Type B pancreatic cell (in vitro differentiated cells): ENCODE data around the gene ESRRB. TPM values are rescaled to one million over a fixed set of nuclear protein-coding genes. Genes with fewer than 3 reads are reported as not detected.

Source experiments
- DNase-seq: peaks from one replicate; pipeline ENCODE4 v3.0.0; 2021; ENCODE audit warnings: mixed read lengths; ENCODE audit not compliant: unreplicated experiment; ENCODE audit errors: extremely low spot score
- H3K27ac Mint-ChIP-seq: 2 replicates; pipeline ENCODE4 v1.8.0; 2021; ENCODE audit warnings: mild to moderate bottlenecking, mixed read lengths
- H3K27me3 Mint-ChIP-seq: 2 replicates; pipeline ENCODE4 v1.8.0; 2021; ENCODE audit warnings: mixed read lengths
- H3K36me3 Mint-ChIP-seq: 2 replicates; pipeline ENCODE4 v1.8.0; 2021; ENCODE audit warnings: mixed read lengths
- H3K4me1 Mint-ChIP-seq: one replicate; pipeline ENCODE4 v1.8.0; 2021; ENCODE audit warnings: mixed read lengths; ENCODE audit not compliant: unreplicated experiment
- H3K4me3 Mint-ChIP-seq: 2 replicates; pipeline ENCODE4 v1.8.0; 2021; ENCODE audit warnings: mild to moderate bottlenecking, mixed read lengths
- H3K9me3 Mint-ChIP-seq: 2 replicates; pipeline ENCODE4 v1.8.0; 2021; ENCODE audit warnings: mixed read lengths
- total RNA-seq: library from RNA; stranded (reverse); gene quantifications from 2 replicates; pipeline ENCODE4 v1.2.1, GENCODE V29; 2021; ENCODE audit warnings: low replicate concordance
- TF ChIP-seq, protein P1 (sequence below): fragments of 200-600 bp; sonication (generic); conservative IDR thresholded peaks from 2 replicates; pipeline ENCODE4 v1.5.0; 2021; ENCODE audit warnings: antibody characterized with exemption, mild to moderate bottlenecking

ESRRB gene
- total RNA-seq, 1 donor from 2014 or later, result 0.94 TPM

DNA sequence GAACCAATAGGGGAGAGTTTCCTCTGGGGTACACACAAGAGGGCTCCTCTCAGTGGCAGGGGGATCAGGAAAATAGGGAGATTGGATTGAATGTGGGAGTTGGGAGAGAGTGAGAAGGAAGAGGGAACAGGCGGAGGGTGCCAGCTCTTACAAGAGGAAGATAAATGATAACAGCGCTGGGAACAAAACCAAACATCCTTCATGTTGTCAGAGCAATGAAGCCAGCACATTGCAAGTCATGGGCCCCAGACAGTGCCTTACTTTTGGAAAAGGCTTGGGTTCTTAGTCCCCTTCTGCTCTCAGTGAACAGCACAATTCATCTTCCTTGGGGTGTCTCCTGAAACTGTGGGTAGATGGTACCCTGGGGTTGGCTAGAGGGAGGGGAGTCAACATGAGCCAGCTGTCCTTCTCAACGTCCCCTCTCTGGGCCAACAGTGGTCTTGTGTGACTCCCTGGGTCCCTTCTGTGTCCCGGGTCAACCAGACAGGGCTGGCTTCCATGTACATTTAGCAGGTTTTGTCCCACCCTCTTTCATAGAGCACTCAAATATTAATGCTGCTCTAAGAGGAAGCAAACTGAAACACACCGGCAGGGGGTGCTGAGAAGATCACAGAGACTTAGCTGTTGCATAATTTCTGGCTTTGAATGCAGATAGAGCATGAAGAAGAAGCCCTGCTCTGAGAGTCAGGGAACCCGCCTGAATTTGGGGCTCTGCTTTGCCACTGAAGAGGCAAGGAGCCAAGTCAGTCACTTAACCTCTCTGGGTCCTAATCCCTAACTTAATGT is 138.5 kb downstream of the ESRRB start:
- peaks cover 50% of the 10 kb centered on the region for H3K27me3 Mint-ChIP-seq
- DNase-seq, result no peak
- peak overlapping the region; percentile 15 for H3K27ac Mint-ChIP-seq
- peaks cover 5% of the 10 kb centered on the region for H3K9me3 Mint-ChIP-seq
- TF ChIP-seq, protein P1, sequence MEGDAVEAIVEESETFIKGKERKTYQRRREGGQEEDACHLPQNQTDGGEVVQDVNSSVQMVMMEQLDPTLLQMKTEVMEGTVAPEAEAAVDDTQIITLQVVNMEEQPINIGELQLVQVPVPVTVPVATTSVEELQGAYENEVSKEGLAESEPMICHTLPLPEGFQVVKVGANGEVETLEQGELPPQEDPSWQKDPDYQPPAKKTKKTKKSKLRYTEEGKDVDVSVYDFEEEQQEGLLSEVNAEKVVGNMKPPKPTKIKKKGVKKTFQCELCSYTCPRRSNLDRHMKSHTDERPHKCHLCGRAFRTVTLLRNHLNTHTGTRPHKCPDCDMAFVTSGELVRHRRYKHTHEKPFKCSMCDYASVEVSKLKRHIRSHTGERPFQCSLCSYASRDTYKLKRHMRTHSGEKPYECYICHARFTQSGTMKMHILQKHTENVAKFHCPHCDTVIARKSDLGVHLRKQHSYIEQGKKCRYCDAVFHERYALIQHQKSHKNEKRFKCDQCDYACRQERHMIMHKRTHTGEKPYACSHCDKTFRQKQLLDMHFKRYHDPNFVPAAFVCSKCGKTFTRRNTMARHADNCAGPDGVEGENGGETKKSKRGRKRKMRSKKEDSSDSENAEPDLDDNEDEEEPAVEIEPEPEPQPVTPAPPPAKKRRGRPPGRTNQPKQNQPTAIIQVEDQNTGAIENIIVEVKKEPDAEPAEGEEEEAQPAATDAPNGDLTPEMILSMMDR, result peak; percentile 36
- peaks cover 3% of the 10 kb centered on the region for H3K36me3 Mint-ChIP-seq
- H3K4me3 Mint-ChIP-seq, result peak overlapping the region; percentile 12
- H3K4me1 Mint-ChIP-seq, result peaks cover 33% of the 10 kb centered on the region

DNA sequence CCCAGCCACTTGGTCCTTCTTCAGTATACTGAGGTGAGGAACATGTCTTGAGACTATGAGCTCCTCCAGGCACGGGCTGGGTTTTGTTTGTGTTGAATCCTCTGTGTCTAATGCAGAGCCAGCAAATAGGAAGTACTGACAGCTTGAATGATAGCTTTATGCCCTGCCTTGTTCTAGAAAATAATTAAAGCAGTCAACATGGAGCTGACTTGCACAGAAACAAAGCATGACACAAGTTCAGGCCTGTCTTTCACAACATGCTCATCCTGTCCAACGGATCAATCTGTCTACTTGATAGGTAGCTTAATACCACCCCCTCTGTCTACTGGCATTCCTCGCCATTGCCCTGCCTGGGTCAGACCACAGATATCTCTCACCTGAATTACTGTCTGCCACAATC is 140.9 kb downstream of the ESRRB start:
- no peak for DNase-seq
- peak overlapping the region; percentile 35 for H3K27ac Mint-ChIP-seq
- H3K4me3 Mint-ChIP-seq, result no peak overlapping the region
- peaks cover 37% of the 10 kb centered on the region for H3K27me3 Mint-ChIP-seq
- H3K36me3 Mint-ChIP-seq, result peaks cover 3% of the 10 kb centered on the region
- peaks cover 9% of the 10 kb centered on the region for H3K9me3 Mint-ChIP-seq
- TF ChIP-seq, protein P1, result no peak
- peaks cover 26% of the 10 kb centered on the region for H3K4me1 Mint-ChIP-seq

DNA sequence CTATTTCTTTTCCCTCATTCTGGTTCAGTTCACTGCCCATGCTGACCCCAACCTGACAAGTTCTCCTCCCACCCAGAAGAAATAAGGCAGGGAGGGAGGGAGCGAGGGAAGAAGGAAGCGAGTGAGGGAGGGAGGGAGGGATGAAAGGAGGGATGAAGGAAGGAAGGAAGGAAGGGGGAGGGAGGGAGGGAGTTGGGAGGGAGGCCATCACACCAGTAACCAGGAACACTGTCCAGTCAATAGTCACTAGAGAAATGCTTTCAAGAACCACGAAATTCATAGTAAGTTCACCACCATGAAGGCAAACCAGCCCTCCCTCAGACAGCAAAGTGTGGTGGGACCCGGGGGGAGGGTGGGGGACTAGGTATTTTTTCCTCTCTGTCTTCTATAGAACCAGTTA is 142.4 kb downstream of the ESRRB start:
- Mint-ChIP-seq H3K27ac (no peak overlapping the region), H3K4me3 (no peak overlapping the region), H3K27me3 (peaks cover 39% of the 10 kb centered on the region), H3K4me1 (peaks cover 22% of the 10 kb centered on the region), H3K9me3 (peaks cover 9% of the 10 kb centered on the region), H3K36me3 (peaks cover 3% of the 10 kb centered on the region)
- DNase-seq, result no peak
- TF ChIP-seq, protein P1, result no peak

DNA sequence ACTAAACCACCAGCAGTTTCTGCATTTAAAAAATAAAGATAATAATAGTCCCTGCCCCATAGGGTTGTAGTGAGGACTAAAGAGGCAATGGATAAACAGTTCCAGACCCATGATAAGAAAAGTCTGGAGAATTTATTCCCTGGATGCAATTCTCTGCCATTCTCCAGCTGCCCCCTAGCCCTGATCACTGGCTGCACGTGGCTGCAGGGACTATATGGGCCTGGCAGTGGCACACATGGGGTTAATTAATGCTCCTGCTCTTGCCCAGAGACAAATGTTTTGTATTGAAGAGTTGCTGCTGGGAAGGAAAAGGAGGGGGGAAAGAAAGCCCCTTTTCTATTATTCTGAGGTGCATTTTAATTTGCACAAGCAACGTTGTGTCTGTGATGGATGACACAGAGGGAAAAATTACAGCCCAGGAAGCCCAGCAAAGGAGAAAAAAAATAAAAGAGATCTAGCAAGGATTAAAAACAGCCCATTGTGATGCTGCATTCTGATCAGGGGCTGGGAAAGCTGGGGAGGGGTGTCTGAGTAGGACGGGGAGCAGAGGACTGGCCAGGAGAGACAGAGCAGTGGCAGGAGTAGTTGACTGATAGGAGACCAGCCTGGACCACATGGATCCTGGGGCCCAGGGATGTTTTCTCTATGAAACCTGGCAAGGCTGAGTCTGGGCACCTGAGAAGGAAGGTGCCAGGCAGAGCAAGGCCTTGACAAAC is 149.3 kb downstream of the ESRRB start:
- DNase-seq, result no peak
- Mint-ChIP-seq H3K27me3 (peaks cover 55% of the 10 kb centered on the region), H3K4me1 (peaks cover 9% of the 10 kb centered on the region), H3K36me3 (no peaks in the 10 kb centered on the region), H3K27ac (peak overlapping the region; percentile 8), H3K4me3 (no peak overlapping the region), H3K9me3 (peaks cover 5% of the 10 kb centered on the region)
- TF ChIP-seq, protein P1, result no peak

DNA sequence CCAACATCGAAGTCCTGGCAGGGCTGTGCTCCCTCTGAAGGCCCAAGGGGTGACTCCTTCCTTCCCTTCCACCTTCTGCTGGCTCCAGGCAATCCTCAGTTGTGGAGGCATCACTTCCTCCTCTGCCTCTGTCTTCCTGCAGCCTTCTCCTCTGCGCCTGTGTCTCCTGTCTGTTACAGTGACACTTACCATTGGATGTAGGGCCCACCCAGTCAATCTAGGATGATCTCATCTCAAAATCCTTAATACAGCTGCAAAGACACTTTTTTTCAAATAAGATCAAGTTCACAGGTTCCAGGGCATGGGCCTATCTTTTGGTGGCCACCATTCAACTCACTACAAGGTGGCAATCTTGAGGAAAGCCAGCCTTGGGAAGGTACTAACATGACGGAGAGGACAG is 155.1 kb downstream of the ESRRB start:
- peaks cover 45% of the 10 kb centered on the region for H3K27me3 Mint-ChIP-seq
- H3K4me3 Mint-ChIP-seq, result no peak overlapping the region
- H3K9me3 Mint-ChIP-seq, result no peaks in the 10 kb centered on the region
- peaks cover 21% of the 10 kb centered on the region for H3K4me1 Mint-ChIP-seq
- TF ChIP-seq, protein P1, result no peak
- H3K36me3 Mint-ChIP-seq, result no peaks in the 10 kb centered on the region
- no peak overlapping the region for H3K27ac Mint-ChIP-seq
- no peak for DNase-seq
